CD4-positive, alpha-beta memory T cell (primary cell): ENCODE measurements around the gene SHROOM4. TPM values are rescaled to one million over a fixed set of nuclear protein-coding genes. Genes with fewer than 3 reads are reported as not detected.

Experiments
- CTCF ChIA-PET: fragments of 350-600 bp; sonication (Branson Sonifier 250); formaldehyde crosslinking; loops from one replicate; lab custom pipeline; 2021; ENCODE audit warnings: inconsistent platforms; ENCODE audit not compliant: partially characterized antibody; lab: Charles Lee
- POLR2A ChIA-PET: fragments of 350-600 bp; sonication (Branson Sonifier 250); formaldehyde crosslinking; loops from one replicate; lab custom pipeline; 2021; ENCODE audit not compliant: partially characterized antibody; lab: Charles Lee
- DNase-seq, 5 donors: peaks; one replicate each; pipeline versions ENCODE4 v3.0.0 to v3.0.0-alpha.2; 2020 to 2022; ENCODE audit warnings: mixed read lengths in 1 of 5
- H3K27ac ChIP-seq: one replicate; pipeline ENCODE4 v1.7.0; 2013; ENCODE audit warnings: low read depth, low read length
- H3K27me3 ChIP-seq: 2 replicates; pipeline ENCODE4 v1.7.0; 2013; ENCODE audit warnings: mild to moderate bottlenecking, low read length, moderate library complexity; ENCODE audit not compliant: insufficient read depth
- H3K36me3 ChIP-seq: 2 replicates; pipeline ENCODE4 v1.7.0; 2013; ENCODE audit warnings: mild to moderate bottlenecking, low read length, moderate library complexity; ENCODE audit not compliant: insufficient read depth
- H3K4me1 ChIP-seq: 2 replicates; pipeline ENCODE4 v1.7.0; 2013; ENCODE audit warnings: mild to moderate bottlenecking, low read length, moderate library complexity; ENCODE audit not compliant: insufficient read depth
- H3K4me3 ChIP-seq, 2 donors: one replicate each; pipeline ENCODE4 v1.7.0; 2013; ENCODE audit warnings: low read length in 2 of 2, mild to moderate bottlenecking in 1 of 2
- H3K9me3 ChIP-seq, 2 donors: one replicate each; pipeline ENCODE4 v1.7.0; 2013; ENCODE audit warnings: low read length in 2 of 2, control low read depth in 1 of 2; ENCODE audit not compliant: control insufficient read depth in 1 of 2
- H3K27ac Mint-ChIP-seq, 7 donors: one replicate each; pipeline ENCODE4 v1.8.0; 2020 to 2021; ENCODE audit warnings: mixed read lengths in 7 of 7, mild to moderate bottlenecking in 6 of 7, inconsistent platforms in 3 of 7, moderate library complexity in 3 of 7
- H3K27me3 Mint-ChIP-seq, 2 donors: one replicate each; pipeline ENCODE4 v1.8.0; 2020 to 2021; ENCODE audit warnings: mixed read lengths in 2 of 2
- H3K36me3 Mint-ChIP-seq, 2 donors: one replicate each; pipeline ENCODE4 v1.8.0; 2020 to 2021; ENCODE audit warnings: mixed read lengths in 2 of 2, inconsistent platforms in 1 of 2, mild to moderate bottlenecking in 1 of 2
- H3K4me1 Mint-ChIP-seq, 4 donors: one replicate each; pipeline ENCODE4 v1.8.0; 2020 to 2021; ENCODE audit warnings: mixed read lengths in 4 of 4, mild to moderate bottlenecking in 1 of 4
- H3K4me3 Mint-ChIP-seq, 8 donors: one replicate each; pipeline ENCODE4 v1.8.0; 2020 to 2021; ENCODE audit warnings: mixed read lengths in 8 of 8, mild to moderate bottlenecking in 7 of 8, moderate library complexity in 6 of 8, inconsistent platforms in 3 of 8
- H3K9me3 Mint-ChIP-seq, 8 donors: one replicate each; pipeline ENCODE4 v1.8.0; 2020 to 2021; ENCODE audit warnings: mixed read lengths in 8 of 8, mild to moderate bottlenecking in 5 of 8, inconsistent platforms in 3 of 8, moderate library complexity in 1 of 8
- intact Hi-C: fragments of 100-400 bp; cut with micrococcal nuclease; formaldehyde crosslinking; loops from one replicate; pipeline ENCODE4 v1.15.1; 2023
- polyA plus RNA-seq, 2 donors: library from polyadenylated mRNA; unstranded; fragments of 300-500 nt; fragmentation: Illumina TruSeq; gene quantifications; one replicate each; pipeline ENCODE4 v1.2.3, GENCODE V29; 2021
- total RNA-seq, 2 experiments: library from RNA; stranded (reverse); gene quantifications; one replicate each; pipeline ENCODE4 v1.2.3, GENCODE V29; 2021

SHROOM4 gene
- total and polyA plus RNA-seq, 4 experiments from 2014 or later, result not detected

DNA sequence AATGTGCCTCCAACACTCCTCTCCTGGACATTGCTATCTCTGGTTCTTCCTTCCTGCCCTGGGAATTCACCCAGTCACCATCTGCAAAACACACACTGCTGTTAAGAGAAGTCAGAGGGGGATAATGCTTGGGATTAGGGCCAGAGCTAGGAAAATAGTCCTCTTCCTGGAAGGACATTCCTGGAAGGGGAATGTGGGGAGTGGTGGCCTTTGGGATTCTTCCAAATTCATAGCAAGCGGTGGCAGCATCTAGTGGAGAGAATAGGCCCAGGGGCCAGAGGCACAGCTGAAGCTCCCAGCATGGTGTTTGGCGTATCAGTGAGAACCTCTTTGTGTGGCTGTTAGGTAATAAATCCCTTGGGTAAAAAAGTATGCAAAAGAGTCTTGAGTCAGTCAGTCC, 34.3 kb downstream of the SHROOM4 start:
- H3K27ac ChIP-seq, result no peak overlapping the region
- intact Hi-C loops, result no loop called here
- H3K36me3 ChIP-seq, result no peaks in the 10 kb centered on the region
- no peaks in the 10 kb centered on the region for H3K4me1 Mint-ChIP-seq
- H3K27me3 Mint-ChIP-seq, result peaks cover 0 to 10% of the 10 kb centered on the region in 2 donors
- no peak overlapping the region for H3K4me3 ChIP-seq
- H3K4me1 ChIP-seq, result no peaks in the 10 kb centered on the region
- no peak overlapping the region for H3K27ac Mint-ChIP-seq
- no peak overlapping the region for H3K4me3 Mint-ChIP-seq
- POLR2A ChIA-PET, result no interaction called here
- no peaks in the 10 kb centered on the region for H3K27me3 ChIP-seq
- no peak for DNase-seq
- no peaks in the 10 kb centered on the region for H3K9me3 Mint-ChIP-seq
- no peaks in the 10 kb centered on the region for H3K36me3 Mint-ChIP-seq
- no peaks in the 10 kb centered on the region for H3K9me3 ChIP-seq
- CTCF ChIA-PET, result no interaction called here

DNA sequence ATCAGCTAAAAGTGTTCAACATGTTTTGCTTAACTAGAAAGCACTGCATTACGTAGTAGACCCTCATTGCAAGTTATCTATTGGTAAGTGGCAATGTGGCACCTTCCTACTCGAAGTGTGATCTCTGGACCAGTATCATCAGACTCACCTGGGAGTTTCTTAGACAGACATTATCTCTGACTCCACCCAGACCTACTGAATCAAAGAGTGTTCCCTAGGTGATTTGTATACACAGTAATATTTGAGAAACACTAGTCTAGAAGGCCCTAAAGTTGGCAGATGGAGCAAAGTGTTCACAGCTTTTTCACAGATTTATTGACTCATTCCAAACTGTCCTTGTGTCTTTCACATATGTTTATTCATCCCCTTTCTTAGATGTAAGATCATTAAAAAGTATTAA, 35.7 kb downstream of the SHROOM4 start:
- POLR2A ChIA-PET, result no interaction called here
- H3K9me3 ChIP-seq, result no peaks in the 10 kb centered on the region
- H3K9me3 Mint-ChIP-seq, result no peaks in the 10 kb centered on the region

DNA sequence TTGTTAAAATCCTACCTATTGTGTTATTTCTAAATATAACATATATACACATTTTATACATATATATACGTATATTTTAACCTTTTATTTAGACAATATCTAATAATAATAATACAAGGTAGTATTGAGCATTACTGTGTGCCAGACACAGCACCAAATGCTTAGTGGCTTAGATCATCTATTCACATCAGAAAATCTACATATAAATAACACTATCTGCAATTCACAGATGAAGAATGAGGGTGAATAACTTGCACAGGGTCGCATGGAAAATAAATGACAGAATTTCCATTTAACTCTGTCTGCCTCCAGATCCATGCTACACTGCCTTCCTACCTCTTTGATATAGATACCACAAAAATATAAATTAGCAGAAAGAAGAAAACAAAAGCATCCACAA, 37.7 kb downstream of the SHROOM4 start:
- CTCF ChIA-PET, result no interaction called here
- Histone ChIP-seq H3K4me1 (no peaks in the 10 kb centered on the region), H3K27me3 (no peaks in the 10 kb centered on the region)

More for the DNA sequence above, 35.7 kb downstream of the SHROOM4 start:
- Histone ChIP-seq H3K36me3 (no peaks in the 10 kb centered on the region), H3K4me3 (no peak overlapping the region), H3K27ac (no peak overlapping the region), H3K27me3 (no peaks in the 10 kb centered on the region), H3K4me1 (no peaks in the 10 kb centered on the region)
- CTCF ChIA-PET, result no interaction called here
- Mint-ChIP-seq H3K4me1 (no peaks in the 10 kb centered on the region), H3K4me3 (no peak overlapping the region), H3K36me3 (no peaks in the 10 kb centered on the region), H3K27me3 (peaks cover 0 to 10% of the 10 kb centered on the region in 2 donors), H3K27ac (no peak overlapping the region)
- intact Hi-C loops, result no loop called here
- DNase-seq, result no peak

DNA sequence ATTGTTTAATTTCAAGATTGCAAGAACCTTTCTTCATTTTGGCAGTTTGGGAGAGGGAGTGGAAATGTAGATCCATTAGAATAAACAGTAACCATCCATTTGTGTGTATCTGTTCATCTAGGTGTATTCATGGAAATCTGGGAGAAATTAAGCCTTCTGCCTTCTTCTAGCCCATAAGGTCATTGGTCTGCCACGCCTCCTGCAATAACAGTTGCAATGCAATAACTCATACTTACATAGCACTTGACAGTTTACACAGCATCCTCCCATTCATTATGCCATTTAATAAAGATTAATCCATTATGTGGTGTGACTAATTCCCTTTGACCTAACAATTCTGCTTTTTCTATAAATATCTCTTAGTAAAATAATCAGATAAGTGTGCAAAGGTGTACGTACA, 42.6 kb downstream of the SHROOM4 start:
- no peaks in the 10 kb centered on the region for H3K36me3 Mint-ChIP-seq
- H3K4me3 Mint-ChIP-seq, result no peak overlapping the region
- H3K9me3 Mint-ChIP-seq, result peaks cover 0 to 2% (median 0%) of the 10 kb centered on the region in 8 donors
- Histone ChIP-seq H3K4me3 (no peak overlapping the region), H3K27ac (no peak overlapping the region), H3K9me3 (no peaks in the 10 kb centered on the region), H3K4me1 (no peaks in the 10 kb centered on the region), H3K27me3 (no peaks in the 10 kb centered on the region), H3K36me3 (no peaks in the 10 kb centered on the region)
- H3K4me1 Mint-ChIP-seq, result no peaks in the 10 kb centered on the region
- POLR2A ChIA-PET, result no interaction called here
- CTCF ChIA-PET, result no interaction called here
- no peak for DNase-seq
- H3K27me3 Mint-ChIP-seq, result no peaks in the 10 kb centered on the region
- no peak overlapping the region for H3K27ac Mint-ChIP-seq
- intact Hi-C loops, result no loop called here

More for the DNA sequence above, 37.7 kb downstream of the SHROOM4 start:
- peaks cover 0 to 2% of the 10 kb centered on the region in 2 donors for H3K27me3 Mint-ChIP-seq
- intact Hi-C loops, result no loop called here
- no peaks in the 10 kb centered on the region for H3K36me3 Mint-ChIP-seq
- DNase-seq, result no peak
- Histone ChIP-seq H3K27ac (no peak overlapping the region), H3K4me3 (no peak overlapping the region), H3K36me3 (no peaks in the 10 kb centered on the region), H3K9me3 (no peaks in the 10 kb centered on the region)
- no peak overlapping the region for H3K27ac Mint-ChIP-seq
- POLR2A ChIA-PET, result no interaction called here
- no peak overlapping the region for H3K4me3 Mint-ChIP-seq
- no peaks in the 10 kb centered on the region for H3K4me1 Mint-ChIP-seq
- no peaks in the 10 kb centered on the region for H3K9me3 Mint-ChIP-seq

DNA sequence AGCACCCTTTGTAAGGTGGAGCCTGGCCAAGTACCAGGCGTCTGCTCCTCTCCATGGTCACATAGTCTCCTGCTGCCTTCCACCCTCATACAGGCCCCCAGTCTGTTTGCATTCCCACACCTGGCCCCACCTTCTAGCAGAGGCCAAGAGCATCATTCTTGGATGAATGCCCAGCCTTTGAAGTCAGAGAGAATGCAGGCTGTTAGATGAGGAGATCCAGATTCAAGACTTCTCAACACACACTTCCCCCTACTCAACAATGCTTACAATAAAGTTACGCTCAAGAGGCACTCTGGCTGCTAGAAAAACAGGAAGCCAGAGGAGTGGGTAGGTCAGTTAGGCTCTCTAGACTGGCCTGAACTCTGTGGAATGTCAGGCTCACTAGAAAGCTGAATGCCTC, 43.3 kb downstream of the SHROOM4 start:
- ChIA-PET CTCF (no interaction called here), POLR2A (no interaction called here)
- no peaks in the 10 kb centered on the region for H3K36me3 Mint-ChIP-seq
- intact Hi-C loops, result no loop called here
- Histone ChIP-seq H3K27ac (no peak overlapping the region), H3K9me3 (no peaks in the 10 kb centered on the region), H3K36me3 (no peaks in the 10 kb centered on the region), H3K4me1 (no peaks in the 10 kb centered on the region), H3K27me3 (no peaks in the 10 kb centered on the region), H3K4me3 (no peak overlapping the region)
- no peak overlapping the region for H3K4me3 Mint-ChIP-seq
- peaks cover 0 to 2% of the 10 kb centered on the region in 2 donors for H3K27me3 Mint-ChIP-seq
- H3K9me3 Mint-ChIP-seq, result peaks cover 0 to 2% (median 0%) of the 10 kb centered on the region in 8 donors
- H3K4me1 Mint-ChIP-seq, result no peaks in the 10 kb centered on the region
- no peak overlapping the region for H3K27ac Mint-ChIP-seq
- DNase-seq, result no peak

DNA sequence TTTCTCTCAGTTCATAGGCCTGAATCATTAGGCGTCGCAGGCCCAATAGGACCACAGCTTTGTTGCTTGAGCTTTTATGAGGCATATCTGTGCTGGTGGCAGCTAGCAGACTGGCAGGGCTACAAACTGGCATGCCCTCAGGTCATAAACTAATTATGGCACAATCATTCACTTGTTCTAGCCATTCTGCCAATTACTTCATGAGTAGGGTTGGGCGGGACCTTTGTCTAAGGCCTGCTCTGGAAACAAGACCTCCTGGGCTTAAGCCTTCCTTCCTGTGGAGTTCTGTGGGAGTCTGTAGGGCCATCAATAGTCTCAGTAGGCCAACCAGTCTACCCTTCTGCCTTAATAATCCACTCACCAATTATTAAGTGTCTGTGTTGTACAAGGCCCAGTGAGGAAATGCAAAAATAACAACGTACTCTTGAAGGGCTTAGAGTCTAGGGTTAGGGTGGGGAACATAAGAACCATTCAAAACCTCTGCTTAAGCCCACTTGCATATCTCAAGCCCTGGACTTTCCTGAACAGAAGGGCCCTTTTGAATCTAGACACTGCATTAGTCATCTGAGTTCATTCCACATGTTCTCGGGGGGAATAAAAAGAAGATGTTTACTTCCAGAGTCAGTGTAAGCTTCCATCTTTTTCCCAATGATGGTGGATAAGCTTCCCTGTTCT, 44.5 kb downstream of the SHROOM4 start:
- H3K4me3 ChIP-seq, result no peak overlapping the region
- Mint-ChIP-seq H3K27me3 (peaks cover 0 to 2% of the 10 kb centered on the region in 2 donors), H3K4me1 (no peaks in the 10 kb centered on the region), H3K4me3 (no peak overlapping the region), H3K27ac (no peak overlapping the region), H3K36me3 (no peaks in the 10 kb centered on the region), H3K9me3 (peaks cover 0 to 2% (median 0%) of the 10 kb centered on the region in 8 donors)
- no peak for DNase-seq
- H3K4me1 ChIP-seq, result no peaks in the 10 kb centered on the region
- no peaks in the 10 kb centered on the region for H3K27me3 ChIP-seq
- no peaks in the 10 kb centered on the region for H3K9me3 ChIP-seq
- H3K36me3 ChIP-seq, result no peaks in the 10 kb centered on the region
- ChIA-PET POLR2A (no interaction called here), CTCF (no interaction called here)
- intact Hi-C loops, result no loop called here
- H3K27ac ChIP-seq, result no peak overlapping the region

DNA sequence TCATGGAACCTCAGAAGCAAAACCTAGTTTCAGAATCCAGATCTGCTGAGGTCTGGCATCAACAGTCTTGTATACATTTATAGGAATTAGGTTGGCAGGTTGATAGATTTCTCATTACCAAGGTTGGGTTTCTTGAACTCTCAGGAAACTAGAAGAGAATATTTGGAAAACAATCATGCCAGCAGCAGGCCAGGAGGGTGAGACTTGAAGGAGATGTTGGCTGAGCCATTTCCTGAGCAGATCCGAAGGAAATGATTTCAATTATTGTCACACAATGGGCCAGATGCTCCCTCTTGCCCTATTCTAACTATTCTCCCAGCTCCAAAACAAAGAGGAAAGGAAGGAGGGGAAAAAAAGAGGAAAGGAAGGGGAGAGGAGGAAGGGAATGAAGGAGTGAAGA, 45.2 kb downstream of the SHROOM4 start:
- H3K4me3 Mint-ChIP-seq, result no peak overlapping the region
- Histone ChIP-seq H3K27me3 (no peaks in the 10 kb centered on the region), H3K27ac (no peak overlapping the region), H3K4me1 (no peaks in the 10 kb centered on the region), H3K9me3 (no peaks in the 10 kb centered on the region), H3K36me3 (no peaks in the 10 kb centered on the region), H3K4me3 (no peak overlapping the region)
- H3K36me3 Mint-ChIP-seq, result no peaks in the 10 kb centered on the region
- H3K4me1 Mint-ChIP-seq, result no peaks in the 10 kb centered on the region
- ChIA-PET CTCF (no interaction called here), POLR2A (no interaction called here)
- intact Hi-C loops, result no loop called here
- H3K27me3 Mint-ChIP-seq, result peaks cover 0 to 2% of the 10 kb centered on the region in 2 donors
- no peak for DNase-seq
- H3K27ac Mint-ChIP-seq, result no peak overlapping the region
- peaks cover 0 to 2% (median 0%) of the 10 kb centered on the region in 8 donors for H3K9me3 Mint-ChIP-seq
